Activated CD8-positive, alpha-beta T cell treated with anti-CD3 and anti-CD28 coated beads for 36 hours (primary cell): Measurements from ENCODE around the gene NFYC. TPM values are rescaled to one million over a fixed set of nuclear protein-coding genes. Genes with fewer than 3 reads are reported as not detected.

ENCODE experiments used
- ATAC-seq: fragments of 200-7000 bp; cut with Tn5 transposase; one replicate; pipeline ENCODE4 v1.10.0; 2021; ENCODE audit warnings: mild to moderate bottlenecking, moderate library complexity
- CTCF ChIA-PET: fragments of 350-600 bp; sonication (Branson Sonifier 250); formaldehyde crosslinking; loops from one replicate; lab custom pipeline; 2021; ENCODE audit warnings: antibody characterized with exemption; lab: Charles Lee
- POLR2A ChIA-PET: fragments of 350-600 bp; sonication (Branson Sonifier 250); formaldehyde crosslinking; loops from one replicate; lab custom pipeline; 2021; ENCODE audit warnings: antibody characterized with exemption; lab: Charles Lee
- DNase-seq: peaks from one replicate; pipeline ENCODE4 v3.0.0-alpha.2; 2020
- H3K27ac Mint-ChIP-seq: one replicate; pipeline ENCODE4 v1.8.0; 2021; ENCODE audit warnings: mild to moderate bottlenecking, mixed read lengths
- H3K27me3 Mint-ChIP-seq: one replicate; pipeline ENCODE4 v1.8.0; 2021; ENCODE audit warnings: mixed read lengths
- H3K36me3 Mint-ChIP-seq: one replicate; pipeline ENCODE4 v1.8.0; 2021; ENCODE audit warnings: low read depth, mixed read lengths
- H3K4me1 Mint-ChIP-seq: one replicate; pipeline ENCODE4 v1.8.0; 2021; ENCODE audit warnings: low read depth, mixed read lengths
- H3K4me3 Mint-ChIP-seq: one replicate; pipeline ENCODE4 v1.8.0; 2021; ENCODE audit warnings: mild to moderate bottlenecking, moderate library complexity, mixed read lengths
- H3K9me3 Mint-ChIP-seq: one replicate; pipeline ENCODE4 v1.8.0; 2021; ENCODE audit warnings: mixed read lengths
- CTCF ChIP-seq: fragments of 200-600 bp; IDR thresholded peaks from one replicate; pipeline ENCODE4 v1.8.0; 2022; ENCODE audit warnings: antibody characterized with exemption, mild to moderate bottlenecking
- intact Hi-C: fragments of 100-400 bp; cut with micrococcal nuclease; formaldehyde crosslinking; loops from one replicate; pipeline ENCODE4 v1.10.0; 2022
- total RNA-seq, 2 experiments: library from RNA; stranded (reverse); gene quantifications; one replicate each; pipeline ENCODE4 v1.2.3, GENCODE V29; 2021

Gene NFYC
- total RNA-seq, 2 experiments from 2014 or later, result 45.6 to 53.8 TPM

DNA sequence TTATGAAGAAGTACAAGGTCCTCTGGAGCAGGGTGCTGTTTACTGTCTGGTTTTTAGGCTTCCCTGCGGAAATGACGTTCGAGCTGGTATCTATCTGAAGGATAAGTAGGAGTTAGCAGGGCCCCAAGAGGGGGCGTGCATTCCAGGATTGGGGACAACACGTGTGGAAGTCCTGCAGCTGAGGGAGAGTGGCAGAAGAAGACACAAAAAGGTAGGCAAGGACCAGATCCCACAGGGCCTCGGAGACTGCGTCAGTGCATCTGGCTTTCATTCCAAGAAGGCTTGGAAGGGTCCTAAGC lies 31.9 kb upstream of the NFYC start:
- H3K4me1 Mint-ChIP-seq, result peaks cover 15% of the 10 kb centered on the region
- TF ChIP-seq CTCF, result no peak
- no peaks in the 10 kb centered on the region for H3K9me3 Mint-ChIP-seq
- ATAC-seq, result no peak
- peaks cover under 1% of the 10 kb centered on the region for H3K27me3 Mint-ChIP-seq
- no peak overlapping the region for H3K4me3 Mint-ChIP-seq
- intact Hi-C loops, result no loop called here
- ChIA-PET POLR2A (interaction anchor here (0.6 to 2.2 kb wide), 4 partner anchors 10 to 202 kb away, joined by 3 to 5 read pairs (median 4); partner anchors contain the start of gene NFYC), CTCF (interaction anchor here (1.2 to 2.4 kb wide), 2 partner anchors 10 to 72 kb away, joined by 3 to 8 read pairs; no protein-coding TSS in a partner anchor)
- H3K27ac Mint-ChIP-seq, result no peak overlapping the region
- no peaks in the 10 kb centered on the region for H3K36me3 Mint-ChIP-seq
- DNase-seq, result no peak

DNA sequence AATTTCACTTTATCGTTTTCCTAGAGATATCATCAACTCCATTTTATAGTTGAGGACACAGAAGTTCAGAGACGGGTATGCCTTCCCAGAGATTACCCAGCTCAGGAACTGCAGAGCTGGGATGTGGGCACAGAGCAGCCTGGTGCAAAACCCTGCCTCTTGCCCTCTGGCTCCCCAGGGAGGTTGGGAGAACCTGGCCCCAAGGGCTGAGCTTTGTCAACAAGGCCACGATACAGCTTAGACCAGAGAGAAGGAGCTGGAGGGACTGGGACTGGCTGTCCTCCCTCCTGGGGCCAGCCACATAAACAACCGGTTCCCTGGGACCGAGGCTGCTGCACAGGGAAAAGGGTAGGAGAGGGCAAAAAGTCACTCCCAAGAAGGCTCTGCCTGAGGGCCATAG lies 29.8 kb upstream of the NFYC start:
- H3K4me3 Mint-ChIP-seq, result no peak overlapping the region
- ATAC-seq, result no peak

DNA sequence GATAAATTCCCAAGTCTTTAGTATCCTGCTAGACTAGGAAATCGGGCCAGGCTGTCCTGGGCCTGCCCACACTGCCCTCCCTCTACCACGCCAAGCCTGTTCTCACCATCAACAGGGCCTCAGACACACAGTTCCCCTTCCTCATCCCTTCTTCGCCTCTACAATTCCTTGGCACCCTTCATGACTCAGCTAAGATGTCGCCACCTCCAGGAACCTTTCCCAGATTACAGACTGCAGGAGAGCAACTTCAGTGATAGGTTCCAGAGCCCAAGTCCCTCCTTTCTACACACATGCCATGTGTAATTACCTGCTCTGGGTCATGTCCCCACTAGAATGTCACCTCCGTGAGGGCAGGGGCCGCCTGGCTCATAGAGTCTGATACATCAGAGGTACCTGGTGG lies 29.4 kb upstream of the NFYC start:
- Mint-ChIP-seq H3K4me3 (no peak overlapping the region), H3K9me3 (no peaks in the 10 kb centered on the region), H3K27ac (no peak overlapping the region), H3K36me3 (no peaks in the 10 kb centered on the region), H3K4me1 (peaks cover 24% of the 10 kb centered on the region), H3K27me3 (no peaks in the 10 kb centered on the region)
- DNase-seq (no peak), ATAC-seq (no peak)
- ChIA-PET POLR2A (no interaction called here), CTCF (interaction anchor here (0.9 to 2.0 kb wide), 4 partner anchors 13 to 189 kb away, joined by 3 to 5 read pairs (median 3); no protein-coding TSS in a partner anchor)
- intact Hi-C loops, result no loop called here
- no peak for TF ChIP-seq CTCF

More for the DNA sequence above, 29.8 kb upstream of the NFYC start:
- DNase-seq, result no peak
- H3K27ac Mint-ChIP-seq, result no peak overlapping the region
- peaks cover 24% of the 10 kb centered on the region for H3K4me1 Mint-ChIP-seq
- H3K9me3 Mint-ChIP-seq, result no peaks in the 10 kb centered on the region
- no peaks in the 10 kb centered on the region for H3K36me3 Mint-ChIP-seq
- H3K27me3 Mint-ChIP-seq, result no peaks in the 10 kb centered on the region
- intact Hi-C loops, result no loop called here
- CTCF ChIA-PET, result interaction anchor here (1.1 to 2.0 kb wide), 3 partner anchors 12 to 189 kb away, joined by 3 to 5 read pairs (median 3); no protein-coding TSS in a partner anchor
- POLR2A ChIA-PET, result no interaction called here
- no peak for TF ChIP-seq CTCF

DNA sequence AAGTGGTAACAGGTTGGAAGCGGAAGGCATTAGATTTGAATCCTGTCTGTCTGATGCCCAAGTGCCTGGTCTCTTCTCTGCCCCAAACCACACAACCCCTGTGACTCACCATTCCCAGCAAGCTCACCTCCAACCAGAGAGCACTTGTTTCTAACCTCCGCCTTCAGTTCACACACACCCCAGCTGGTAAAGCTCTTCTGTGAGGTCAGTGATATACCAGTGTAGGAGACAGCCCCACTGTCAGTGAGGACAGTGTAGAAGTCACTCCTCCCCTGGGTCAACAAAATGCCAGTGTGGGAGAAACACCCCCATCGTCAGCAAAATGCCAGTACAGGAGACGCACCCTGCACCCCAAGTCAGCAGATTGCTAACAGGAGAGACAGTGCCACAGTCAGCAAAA lies 28.6 kb upstream of the NFYC start:
- no peaks in the 10 kb centered on the region for H3K27me3 Mint-ChIP-seq
- DNase-seq (peak; percentile 66), ATAC-seq (peak; percentile 63)
- peak overlapping the region; percentile 5 for H3K27ac Mint-ChIP-seq
- no peak overlapping the region for H3K4me3 Mint-ChIP-seq
- no peaks in the 10 kb centered on the region for H3K9me3 Mint-ChIP-seq
- intact Hi-C loops, result no loop called here
- ChIA-PET POLR2A (interaction anchor here (0.9 kb wide), 1 partner anchor 29 kb away, joined by 3 read pairs; the partner anchor contains the start of gene NFYC), CTCF (interaction anchor here (0.9 to 2.0 kb wide), 5 partner anchors 13 to 188 kb away, joined by 3 to 5 read pairs (median 3); no protein-coding TSS in a partner anchor)
- TF ChIP-seq CTCF, result no peak
- peaks cover 24% of the 10 kb centered on the region for H3K4me1 Mint-ChIP-seq
- no peaks in the 10 kb centered on the region for H3K36me3 Mint-ChIP-seq

GRCh38 chr1:40663324-40664166 lies 28.0 kb upstream of the NFYC start:
- ATAC-seq (no peak), DNase-seq (no peak)
- POLR2A ChIA-PET, result interaction anchor here (0.9 to 1.4 kb wide), 2 partner anchors 28 to 34 kb away, joined by 3 to 5 read pairs; partner anchors contain the start of gene NFYC
- Mint-ChIP-seq H3K36me3 (no peaks in the 10 kb centered on the region), H3K27ac (peak overlapping the region; percentile 5), H3K9me3 (no peaks in the 10 kb centered on the region), H3K4me3 (no peak overlapping the region), H3K27me3 (no peaks in the 10 kb centered on the region), H3K4me1 (peaks cover 27% of the 10 kb centered on the region)
- CTCF ChIA-PET, result interaction anchor here (0.9 to 1.6 kb wide), 4 partner anchors 13 to 186 kb away, joined by 3 to 5 read pairs (median 3); no protein-coding TSS in a partner anchor
- TF ChIP-seq CTCF, result no peak
- intact Hi-C loops, result no loop called here
